ENCODE results near the gene CBL. TPM values are rescaled to one million over a fixed set of nuclear protein-coding genes. Genes with fewer than 3 reads are reported as not detected.

Gene CBL
- total and polyA plus RNA-seq, 10 of the 15 experiments (the other 5 are each of a cell fraction or from before 2014, with no cell fraction given) = 3.9 to 27.1 (median 9.5) TPM

DNA sequence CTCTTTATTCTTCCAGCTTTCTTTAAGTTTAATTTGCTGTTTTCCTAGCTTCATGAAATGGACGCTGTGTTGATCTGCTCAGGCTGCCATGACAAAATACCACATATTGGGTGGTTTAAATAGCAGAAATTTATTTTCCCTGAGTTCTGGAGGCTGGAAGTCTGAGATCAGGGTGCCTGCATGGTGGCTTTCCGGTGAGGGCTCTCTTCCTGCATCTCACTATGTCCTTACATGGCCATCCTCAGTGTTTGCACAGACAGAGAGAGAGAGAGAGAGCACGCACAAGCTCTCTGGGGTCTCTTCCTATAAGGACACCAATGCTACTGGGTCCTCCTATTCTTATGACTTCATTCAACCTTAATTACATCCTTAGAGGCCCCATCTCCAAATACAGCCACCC is 82.1 kb downstream of the CBL start:
- ATAC-seq (no peak), DNase-seq (ENCODE audit: low read depth, low spot score) (no peak), FAIRE-seq (no peak)
- Histone ChIP-seq H3K36me3 (ENCODE audit: control insufficient read depth in 2 of 2, insufficient read depth in 2 of 2, low read length in 1 of 2) (peaks cover 13 to 39% of the 10 kb centered on the region in 2 experiments), H2AFZ (ENCODE audit: control insufficient read depth, low read depth, low read length) (no peak overlapping the region), H3K27me3 (replicated peaks in 1 of 2; ENCODE audit: control insufficient read depth in 2 of 2, insufficient read depth in 2 of 2, low read length in 1 of 2) (no peaks in the 10 kb centered on the region), H3K9ac (ENCODE audit: control insufficient read depth, insufficient read depth, low read length) (no peak overlapping the region), H3K79me2 (ENCODE audit: control insufficient read depth, insufficient read depth, low read length) (no peaks in the 10 kb centered on the region), H3K4me3 (no peak overlapping the region), H3K4me2 (ENCODE audit: control insufficient read depth, insufficient read depth) (no peak overlapping the region), H3K27ac (ENCODE audit: control insufficient read depth, insufficient read depth) (no peak overlapping the region), H4K20me1 (ENCODE audit: control insufficient read depth, insufficient read depth) (no peaks in the 10 kb centered on the region), H3K9me3 (replicated peaks; ENCODE audit: control insufficient read depth, insufficient read depth, low read length) (peaks cover 3% of the 10 kb centered on the region; the same call in 2 of the 3 replicates), H3K4me1 (ENCODE audit: control insufficient read depth, insufficient read depth, low read length) (no peaks in the 10 kb centered on the region)
- ChIA-PET RAD21 (ENCODE audit: unreplicated experiment) (no interaction called here), POLR2A (interaction anchor here (1.0 kb wide), 1 partner anchor 35 kb away, joined by 3 read pairs; no protein-coding TSS in a partner anchor), SMC1A (ENCODE audit: uncharacterized antibody, unreplicated experiment) (interaction anchor here (0.7 to 1.3 kb wide), 3 partner anchors 20 to 84 kb away, joined by 3 read pairs; partner anchors contain the start of gene RNF26), CTCF (interaction anchor here (0.9 to 1.4 kb wide), 3 partner anchors 9 to 33 kb away, joined by 3 read pairs; no protein-coding TSS in a partner anchor)
- WGBS (ENCODE audit: insufficient coverage, insufficient replicate concordance, low lambda C conversion rate, missing lambda C conversion rate) = 98% methylated on average over 3 of the region's 3 CpGs
- intact Hi-C loops (cut with micrococcal nuclease; ENCODE audit: unreplicated experiment) (no loop called here), in situ Hi-C loops (cut with MboI) (no loop called here)
- TF ChIP-seq WRNIP1 (IDR thresholded peaks at IDR 0.05; ENCODE audit: borderline replicate concordance, low read depth, low read length) = no peak
- BruUV-seq (replicated peaks) = no TSS peak

DNA sequence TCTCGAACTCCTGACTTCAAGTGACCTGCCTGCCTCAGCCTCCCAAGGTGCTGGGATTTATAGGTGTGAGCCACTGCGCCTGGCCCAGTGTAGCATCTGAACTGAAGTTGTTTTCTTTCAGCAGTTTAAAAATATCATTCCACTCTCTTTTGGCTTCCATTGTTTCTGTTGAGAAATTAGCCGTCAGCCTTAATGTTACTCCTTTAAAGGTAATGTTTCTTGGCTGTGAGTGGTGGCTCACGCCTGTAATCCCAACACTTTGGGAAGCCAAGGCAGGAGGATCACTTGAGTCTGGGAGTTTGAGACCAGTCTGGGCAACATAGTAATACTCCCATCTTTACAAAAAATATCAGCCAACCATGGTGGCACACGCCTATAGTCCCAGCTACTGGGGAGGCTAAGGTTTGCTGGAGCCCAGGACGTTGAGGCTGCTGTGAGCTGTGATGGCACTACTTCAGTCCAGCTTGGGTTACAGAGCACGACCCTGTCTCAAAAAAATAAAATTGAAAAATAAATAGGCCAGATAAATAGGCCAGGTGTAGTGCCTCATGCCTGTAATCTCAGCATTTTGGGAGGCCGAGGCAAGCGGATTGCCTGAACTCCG is 84.9 kb downstream of the CBL start:
- Histone ChIP-seq H3K4me1 (ENCODE audit: control insufficient read depth, insufficient read depth, low read length) (no peaks in the 10 kb centered on the region), H3K27me3 (replicated peaks in 1 of 2; ENCODE audit: control insufficient read depth in 2 of 2, insufficient read depth in 2 of 2, low read length in 1 of 2) (no peaks in the 10 kb centered on the region), H3K27ac (ENCODE audit: control insufficient read depth, insufficient read depth) (no peak overlapping the region), H3K4me2 (ENCODE audit: control insufficient read depth, insufficient read depth) (no peak overlapping the region), H3K9ac (ENCODE audit: control insufficient read depth, insufficient read depth, low read length) (no peak overlapping the region), H4K20me1 (ENCODE audit: control insufficient read depth, insufficient read depth) (no peaks in the 10 kb centered on the region), H2AFZ (ENCODE audit: control insufficient read depth, low read depth, low read length) (no peak overlapping the region), H3K9me3 (replicated peaks; ENCODE audit: control insufficient read depth, insufficient read depth, low read length) (peaks cover 3% of the 10 kb centered on the region; the same call in 2 of the 3 replicates), H3K4me3 (no peak overlapping the region), H3K36me3 (ENCODE audit: control insufficient read depth in 2 of 2, insufficient read depth in 2 of 2, low read length in 1 of 2) (peaks cover 7 to 31% of the 10 kb centered on the region in 2 experiments), H3K79me2 (ENCODE audit: control insufficient read depth, insufficient read depth, low read length) (no peaks in the 10 kb centered on the region)
- CTCF ChIA-PET = interaction anchor here (1.0 to 2.2 kb wide), 5 partner anchors 13 to 35 kb away, joined by 3 to 8 read pairs (median 4); no protein-coding TSS in a partner anchor
- no peak for FAIRE-seq
- intact Hi-C loops (cut with micrococcal nuclease; ENCODE audit: unreplicated experiment) = no loop called here
- SMC1A ChIA-PET (ENCODE audit: uncharacterized antibody, unreplicated experiment) = no interaction called here
- no TSS peak for BruUV-seq (replicated peaks)
- RAD21 ChIA-PET (ENCODE audit: unreplicated experiment) = no interaction called here
- POLR2A ChIA-PET = interaction anchor here (0.6 to 1.2 kb wide), 2 partner anchors 18 to 27 kb away, joined by 3 read pairs; no protein-coding TSS in a partner anchor
- no peak for ATAC-seq
- WGBS (ENCODE audit: insufficient coverage, insufficient replicate concordance, low lambda C conversion rate, missing lambda C conversion rate) = 98% methylated on average over 10 of the region's 10 CpGs
- in situ Hi-C loops (cut with MboI) = no loop called here
- TF ChIP-seq CBX5 (IDR thresholded peaks at IDR 0.05; ENCODE audit: low read depth) = peak; percentile 81; the same call in 1 of the 2 replicates
- no peak for TF ChIP-seq SREBF1 (IDR thresholded peaks at IDR 0.05; ENCODE audit: low read length)
- TF ChIP-seq LARP7 (IDR thresholded peaks at IDR 0.05) = no peak
- DNase-seq (ENCODE audit: low read depth, low spot score) = no peak

All from GM12878 (cell line).